Muscle layer of duodenum (tissue), 2 donors: ENCODE measurements around the gene PJVK.
"Not testable (repeated sequence)": the region's sequence is repeated elsewhere in the genome, so short reads cannot be mapped to it uniquely, and the experiment has no call there.

Experiments used
- H3K27ac ChIP-seq: one replicate; pipeline ENCODE4 v1.7.0; 2013; ENCODE audit warnings: mild to moderate bottlenecking, low read length
- H3K27me3 ChIP-seq: one replicate; pipeline ENCODE4 v1.7.0; 2013; ENCODE audit warnings: low read depth, mild to moderate bottlenecking, control low read depth, low read length
- H3K36me3 ChIP-seq, 2 donors: one replicate each; pipeline ENCODE4 v1.7.0; 2013; ENCODE audit warnings: low read length in 2 of 2, control low read depth in 1 of 2, mild to moderate bottlenecking in 1 of 2; ENCODE audit not compliant: insufficient read depth in 2 of 2, control insufficient read depth in 1 of 2
- H3K4me1 ChIP-seq, 2 donors: one replicate each; pipeline ENCODE4 v1.7.0; 2013; ENCODE audit warnings: low read length in 2 of 2, mild to moderate bottlenecking in 2 of 2, control low read depth in 1 of 2, moderate library complexity in 1 of 2; ENCODE audit not compliant: insufficient read depth in 2 of 2, control insufficient read depth in 1 of 2
- H3K4me3 ChIP-seq, 2 donors: one replicate each; pipeline ENCODE4 v1.7.0; 2013; ENCODE audit warnings: low read length in 2 of 2, low read depth in 1 of 2, mild to moderate bottlenecking in 1 of 2
- H3K9me3 ChIP-seq, 2 donors: one replicate each; pipeline ENCODE4 v1.7.0; 2013; ENCODE audit warnings: low read length in 2 of 2, control low read depth in 1 of 2, mild to moderate bottlenecking in 1 of 2; ENCODE audit not compliant: control insufficient read depth in 1 of 2
- donor health status: healthy.

Gene PJVK

GRCh38 chr2:178417916-178418315 is 33.3 kb upstream of the PJVK start:
- H3K27ac ChIP-seq = no peak overlapping the region
- H3K36me3 ChIP-seq = no peaks in the 10 kb centered on the region
- H3K27me3 ChIP-seq = no peaks in the 10 kb centered on the region
- no peak overlapping the region for H3K4me3 ChIP-seq
- peaks cover 0 to 5% of the 10 kb centered on the region in 2 donors for H3K4me1 ChIP-seq
- no peaks in the 10 kb centered on the region for H3K9me3 ChIP-seq

- Histone ChIP-seq H3K4me3 (no peak overlapping the region), H3K27ac (no peak overlapping the region), H3K9me3 (no peaks in the 10 kb centered on the region), H3K27me3 (no peaks in the 10 kb centered on the region), H3K4me1 (peaks cover 0 to 5% of the 10 kb centered on the region in 2 donors), H3K36me3 (peaks cover 0 to 1% of the 10 kb centered on the region in 2 donors)
These were observed 32.8 kb upstream of the PJVK start for GRCh38 chr2:178418426-178418825.

GRCh38 chr2:178419123-178419522 is 32.1 kb upstream of the PJVK start:
- no peak overlapping the region for H3K27ac ChIP-seq
- H3K27me3 ChIP-seq = no peaks in the 10 kb centered on the region
- H3K4me1 ChIP-seq = peaks cover 0 to 5% of the 10 kb centered on the region in 2 donors
- peaks cover 0 to 4% of the 10 kb centered on the region in 2 donors for H3K36me3 ChIP-seq
- H3K9me3 ChIP-seq = no peaks in the 10 kb centered on the region
- no peak overlapping the region for H3K4me3 ChIP-seq

GRCh38 chr2:178420463-178420999 is 30.6 kb upstream of the PJVK start:
- Histone ChIP-seq H3K36me3 (peaks cover 0 to 4% of the 10 kb centered on the region in 2 donors), H3K9me3 (peaks cover 0 to 5% of the 10 kb centered on the region in 2 donors), H3K27me3 (no peaks in the 10 kb centered on the region), H3K27ac (no peak overlapping the region), H3K4me3 (no peak overlapping the region), H3K4me1 (no peaks in the 10 kb centered on the region)

- no peaks in the 10 kb centered on the region for H3K4me1 ChIP-seq
- no peak overlapping the region for H3K27ac ChIP-seq
- H3K4me3 ChIP-seq = no peak overlapping the region
These were observed 29.1 kb upstream of the PJVK start for GRCh38 chr2:178422097-178422496.

GRCh38 chr2:178423746-178424145 is 27.4 kb upstream of the PJVK start:
- not testable (repeated sequence) for H3K4me3 ChIP-seq, H3K9me3 ChIP-seq, H3K4me1 ChIP-seq, H3K27ac ChIP-seq, H3K27me3 ChIP-seq
- H3K36me3 ChIP-seq = peaks cover 0 to 18% of the 10 kb centered on the region in 2 donors

More at GRCh38 chr2:178422097-178422496, 29.1 kb upstream of the PJVK start:
- H3K9me3 ChIP-seq = peaks cover 0 to 5% of the 10 kb centered on the region in 2 donors
- peaks cover 0 to 14% of the 10 kb centered on the region in 2 donors for H3K36me3 ChIP-seq
- no peaks in the 10 kb centered on the region for H3K27me3 ChIP-seq

- H3K36me3 ChIP-seq = peaks cover 12 to 30% of the 10 kb centered on the region in 2 donors
- peaks cover 0 to 5% of the 10 kb centered on the region in 2 donors for H3K9me3 ChIP-seq
- no peaks in the 10 kb centered on the region for H3K4me1 ChIP-seq
- H3K27ac ChIP-seq = no peak overlapping the region
- no peaks in the 10 kb centered on the region for H3K27me3 ChIP-seq
- no peak overlapping the region for H3K4me3 ChIP-seq
These were observed 25.8 kb upstream of the PJVK start for GRCh38 chr2:178425255-178425827.

- Histone ChIP-seq H3K27ac (no peak overlapping the region), H3K4me1 (no peaks in the 10 kb centered on the region), H3K27me3 (no peaks in the 10 kb centered on the region), H3K9me3 (peaks cover 0 to 5% of the 10 kb centered on the region in 2 donors), H3K4me3 (no peak overlapping the region), H3K36me3 (peaks cover 16 to 39% of the 10 kb centered on the region in 2 donors)
These were observed 24.8 kb upstream of the PJVK start for GRCh38 chr2:178426388-178426787.

- peaks cover 27 to 50% of the 10 kb centered on the region in 2 donors for H3K36me3 ChIP-seq
- peaks cover 0 to 5% of the 10 kb centered on the region in 2 donors for H3K9me3 ChIP-seq
- no peak overlapping the region for H3K27ac ChIP-seq
- no peaks in the 10 kb centered on the region for H3K27me3 ChIP-seq
- no peaks in the 10 kb centered on the region for H3K4me1 ChIP-seq
- H3K4me3 ChIP-seq = no peak overlapping the region
These were observed 23.7 kb upstream of the PJVK start for GRCh38 chr2:178427458-178427857.

- no peaks in the 10 kb centered on the region for H3K27me3 ChIP-seq
- H3K36me3 ChIP-seq = peaks cover 36 to 56% of the 10 kb centered on the region in 2 donors
- H3K9me3 ChIP-seq = peaks cover 0 to 5% of the 10 kb centered on the region in 2 donors
These were observed 22.8 kb upstream of the PJVK start for GRCh38 chr2:178428396-178428806.

GRCh38 chr2:178429336-178429735 is 21.8 kb upstream of the PJVK start:
- H3K27ac ChIP-seq = no peak overlapping the region
- H3K36me3 ChIP-seq = peaks cover 43 to 63% of the 10 kb centered on the region in 2 donors
- peaks cover 0 to 5% of the 10 kb centered on the region in 2 donors for H3K9me3 ChIP-seq
- H3K4me3 ChIP-seq = no peak overlapping the region
- H3K4me1 ChIP-seq = no peaks in the 10 kb centered on the region
- no peaks in the 10 kb centered on the region for H3K27me3 ChIP-seq

More at GRCh38 chr2:178428396-178428806, 22.8 kb upstream of the PJVK start:
- Histone ChIP-seq H3K27ac (no peak overlapping the region), H3K4me1 (no peaks in the 10 kb centered on the region), H3K4me3 (no peak overlapping the region)

GRCh38 chr2:178436662-178437061 is 14.5 kb upstream of the PJVK start:
- Histone ChIP-seq H3K36me3 (peaks cover 63 to 65% of the 10 kb centered on the region in 2 donors), H3K4me3 (no peak overlapping the region), H3K27me3 (no peaks in the 10 kb centered on the region), H3K27ac (no peak overlapping the region), H3K9me3 (no peaks in the 10 kb centered on the region), H3K4me1 (no peaks in the 10 kb centered on the region)
